Measurements from ENCODE around the gene SLC25A23. TPM values are rescaled to one million over a fixed set of nuclear protein-coding genes. Genes with fewer than 3 reads are reported as not detected.

SLC25A23 gene
- total and polyA plus RNA-seq, 2 of the 4 experiments (the other 2 are of a cell fraction): 7.0 to 7.6 TPM

DNA sequence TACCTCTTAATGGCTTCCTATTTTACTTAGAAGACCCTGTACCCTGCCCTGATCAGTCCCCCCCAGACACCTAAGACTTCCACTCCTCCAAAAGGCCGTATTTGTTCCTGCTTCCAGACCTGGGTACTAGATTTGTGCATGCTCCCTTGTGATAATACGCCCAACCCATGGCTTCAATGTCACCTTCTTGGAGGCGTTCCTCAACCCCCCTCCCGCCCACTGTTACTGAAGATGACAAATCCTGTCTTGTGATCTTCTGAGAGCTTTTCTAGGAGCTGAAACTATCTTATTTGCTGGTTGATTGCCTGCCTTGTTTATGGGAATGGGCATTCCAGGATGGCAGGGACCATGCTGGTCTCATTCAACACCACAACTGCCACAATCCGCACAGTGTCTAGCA, 9.4 kb downstream of the SLC25A23 start:
- Histone ChIP-seq H3K14ac (replicated peaks; ENCODE audit: low read depth, low read length) (no peak overlapping the region), H3K23ac (ENCODE audit: low read depth, low read length) (no peak overlapping the region), H2AK9ac (replicated peaks; ENCODE audit: low read depth, low read length, poor library complexity) (no peak overlapping the region), H3K9me1 (ENCODE audit: insufficient read depth, low read length) (no peaks in the 10 kb centered on the region), H3K27ac (ENCODE audit: insufficient read depth, low read length) (no peak overlapping the region), H2BK20ac (ENCODE audit: low read depth, low read length) (no peak overlapping the region), H3K4ac (ENCODE audit: low read depth, low read length) (no peak overlapping the region), H4K20me1 (ENCODE audit: insufficient read depth, low read length) (no peaks in the 10 kb centered on the region), H3K4me1 (ENCODE audit: control insufficient read depth, insufficient read depth, low read length) (no peaks in the 10 kb centered on the region), H3K18ac (ENCODE audit: low read depth, low read length) (no peak overlapping the region), H2AK5ac (ENCODE audit: low read depth, low read length) (no peak overlapping the region), H3K4me2 (ENCODE audit: low read depth, low read length) (no peak overlapping the region), H3K4me3 (ENCODE audit: insufficient read depth, low read depth, low read length) (no peak overlapping the region), H3K27me3 (ENCODE audit: control insufficient read depth, insufficient read depth, low read length) (no peaks in the 10 kb centered on the region), H4K5ac (ENCODE audit: low read depth, low read length) (no peak overlapping the region), H3K9me3 (ENCODE audit: control insufficient read depth, insufficient read depth, low read length) (peaks cover 10% of the 10 kb centered on the region; the same call in 1 of the 2 replicates), H2BK15ac (ENCODE audit: low read depth, low read length) (no peak overlapping the region), H3K56ac (ENCODE audit: extremely low read depth, insufficient read depth, low read length) (no peak overlapping the region), H4K91ac (ENCODE audit: insufficient read depth, low read depth, low read length) (no peak overlapping the region), H4K8ac (ENCODE audit: low read depth in 2 of 2, low read length in 2 of 2) (no peak overlapping the region), H2BK120ac (ENCODE audit: low read depth, low read length) (no peak overlapping the region), H3K36me3 (ENCODE audit: control insufficient read depth, insufficient read depth, low read length) (peaks cover 16% of the 10 kb centered on the region), H3K79me1 (ENCODE audit: low read depth in 1 of 2, low read length in 2 of 2) (no peaks in the 10 kb centered on the region), H2BK5ac (ENCODE audit: low read depth, low read length, poor library complexity, severe bottlenecking) (no peak overlapping the region), H3K9ac (ENCODE audit: low read depth, low read length) (no peak overlapping the region), H2AFZ (replicated peaks; ENCODE audit: low read length, poor library complexity) (no peak overlapping the region)
- TF ChIP-seq MXI1 (IDR thresholded peaks at IDR 0.05; ENCODE audit: borderline replicate concordance, low read depth, low read length) (no peak), FOS (IDR thresholded peaks at IDR 0.05; ENCODE audit: low read depth, low read length) (no peak), RAD21 (IDR thresholded peaks at IDR 0.05; ENCODE audit: low read length) (no peak), CHD1 (IDR thresholded peaks at IDR 0.05; ENCODE audit: low read depth, low read length) (no peak), NFE2L2 (IDR thresholded peaks at IDR 0.05; ENCODE audit: low read depth, low read length) (no peak), MAFK (IDR thresholded peaks at IDR 0.05; ENCODE audit: low read depth, low read length) (no peak), MAZ (IDR thresholded peaks at IDR 0.05; ENCODE audit: borderline replicate concordance, low read depth, low read length) (no peak), SMC3 (IDR thresholded peaks at IDR 0.05; ENCODE audit: low read depth, low read length) (no peak), POLR2A (IDR thresholded peaks at IDR 0.05; ENCODE audit: low read depth, low read length) (no peak), RCOR1 (IDR thresholded peaks at IDR 0.05; ENCODE audit: insufficient replicate concordance, low read length) (no peak), RFX5 (IDR thresholded peaks at IDR 0.05; ENCODE audit: low read depth, low read length) (no peak)
- no peak for DNase-seq
- CTCF ChIA-PET: no interaction called here
- intact Hi-C loops (cut with micrococcal nuclease): loop anchor here (10.0 kb wide), 1 partner anchor 655 kb away; the partner anchor contains the start of gene DUS3L
- no peak for ATAC-seq (ENCODE audit: low read depth)
- dilution Hi-C loops (cut with HindIII; ENCODE audit: low sequenced_read_pairs, unreplicated experiment): no loop called here
- BruUV-seq (replicated peaks): no TSS peak
- in situ Hi-C loops (cut with MboI; ENCODE audit: low sequenced_read_pairs): no loop called here
- POLR2A ChIA-PET (ENCODE audit: unreplicated experiment): no interaction called here
- WGBS, 2 experiments (ENCODE audit: extremely low coverage in 2 of 2, insufficient read length in 1 of 2): 83% methylated on average over 1 of the region's 5 CpGs; no CpG with 5 or more reads in 1 of the 2 experiments
